GM18505 (cell line): ENCODE data around the gene ULK3.

ENCODE experiments used
- ATAC-seq: cut with Tn5 transposase; IDR thresholded peaks from one replicate; pipeline ENCODE4 v1.9.1; 2021; ENCODE audit not compliant: unreplicated experiment
- POLR2A ChIP-seq: IDR thresholded peaks from 4 replicates; pipeline ENCODE4 v1.6.1; 2011; ENCODE audit warnings: borderline replicate concordance; ENCODE audit not compliant: insufficient read depth, insufficient read length; ENCODE audit errors: extremely low read depth

ULK3 gene

DNA sequence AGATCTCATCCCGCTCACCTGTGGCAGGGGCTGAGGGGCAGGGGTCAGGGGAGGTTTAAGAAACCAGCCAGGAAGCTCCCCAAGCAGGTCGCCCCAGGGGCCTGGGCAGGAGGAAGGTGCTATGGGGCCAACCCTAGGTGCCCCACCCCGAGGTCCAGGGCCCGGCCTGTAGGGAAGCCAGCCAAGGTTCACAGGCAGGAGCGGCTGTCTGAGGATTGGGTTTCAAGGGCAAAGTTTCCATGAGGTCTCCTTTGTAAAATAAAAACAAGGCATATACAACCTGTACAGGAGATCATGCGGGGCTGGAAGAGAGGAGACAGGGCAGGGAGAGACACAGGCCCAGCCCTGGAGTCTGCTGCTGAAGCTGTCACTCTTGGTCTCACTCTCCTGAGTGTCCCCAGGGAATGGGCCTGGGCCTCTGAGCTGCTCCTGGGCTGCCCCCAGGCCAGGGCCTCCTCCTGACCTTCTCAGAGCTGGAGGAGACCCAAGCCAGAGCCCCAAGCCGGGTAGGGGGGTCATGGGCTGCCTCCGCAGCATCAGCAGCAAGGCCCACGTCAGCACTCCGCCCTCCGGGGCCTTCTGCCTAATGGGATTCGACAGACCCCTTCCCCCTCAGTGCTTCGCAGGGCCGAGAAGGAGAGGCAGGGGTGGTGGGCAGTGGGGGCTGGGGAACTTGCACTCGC lies 11.0 kb downstream of the ULK3 start:
- ATAC-seq = no peak

DNA sequence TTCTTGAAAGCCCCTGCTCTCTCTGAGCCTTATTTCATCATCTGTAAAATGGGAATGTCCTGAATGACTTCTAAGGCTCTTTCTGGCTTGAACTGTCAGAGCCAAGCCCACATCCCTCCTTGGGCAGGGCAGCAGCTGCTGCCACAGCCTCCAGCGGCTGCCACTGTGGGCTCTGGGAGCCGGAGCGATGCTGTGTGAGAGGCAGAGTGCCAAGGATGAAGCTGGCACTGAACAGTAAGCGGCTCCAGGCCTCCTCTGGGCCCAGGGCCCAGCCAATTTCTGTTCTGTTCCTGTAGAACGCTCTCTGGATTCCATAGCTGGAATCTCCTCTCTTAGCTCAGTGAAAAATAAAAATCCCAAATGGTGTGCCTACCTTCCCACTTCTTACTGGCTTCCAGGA lies 12.1 kb downstream of the ULK3 start:
- no peak for TF ChIP-seq POLR2A
- no peak for ATAC-seq

More for the DNA sequence above, 11.0 kb downstream of the ULK3 start:
- no peak for TF ChIP-seq POLR2A

DNA sequence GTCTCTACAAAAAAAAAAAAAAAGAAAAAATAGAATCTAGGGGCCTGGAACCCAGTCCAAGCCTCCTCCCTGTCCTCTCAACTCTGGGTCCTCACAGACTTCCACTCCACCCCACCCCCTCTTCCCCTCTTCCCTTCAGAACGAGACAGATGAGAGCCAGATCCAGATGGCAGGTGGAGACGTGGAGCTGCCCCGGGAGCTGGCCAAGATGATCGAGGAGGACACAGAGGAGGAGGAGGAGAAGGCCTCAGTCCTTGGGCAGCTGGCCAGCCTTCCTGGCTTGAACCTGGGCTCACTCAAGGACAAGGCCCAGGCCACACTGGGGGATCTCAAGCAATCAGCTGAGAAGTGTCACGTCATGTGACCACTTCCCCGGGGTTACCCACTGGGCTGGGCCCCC lies 13.0 kb downstream of the ULK3 start:
- no peak for TF ChIP-seq POLR2A
- ATAC-seq = no peak

DNA sequence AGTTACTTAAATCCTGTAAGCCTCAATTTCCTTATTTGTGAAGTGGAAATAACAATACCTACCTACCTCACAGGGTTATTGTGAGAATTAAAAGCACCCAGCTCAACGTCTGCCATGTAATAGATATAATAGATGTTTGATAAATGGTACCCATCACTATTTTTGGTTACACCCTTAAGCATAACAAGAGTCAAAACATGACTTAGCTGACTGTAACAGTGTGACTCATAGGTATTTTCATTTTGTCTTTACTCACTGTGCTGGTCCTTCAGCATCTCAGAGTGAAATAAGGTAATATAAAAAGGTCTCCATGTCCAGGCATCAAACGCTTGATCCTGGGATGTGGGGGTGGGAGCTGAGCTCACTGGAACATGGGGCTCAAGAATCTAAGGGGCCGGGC lies 13.5 kb downstream of the ULK3 start:
- ATAC-seq = no peak
- TF ChIP-seq POLR2A = no peak

DNA sequence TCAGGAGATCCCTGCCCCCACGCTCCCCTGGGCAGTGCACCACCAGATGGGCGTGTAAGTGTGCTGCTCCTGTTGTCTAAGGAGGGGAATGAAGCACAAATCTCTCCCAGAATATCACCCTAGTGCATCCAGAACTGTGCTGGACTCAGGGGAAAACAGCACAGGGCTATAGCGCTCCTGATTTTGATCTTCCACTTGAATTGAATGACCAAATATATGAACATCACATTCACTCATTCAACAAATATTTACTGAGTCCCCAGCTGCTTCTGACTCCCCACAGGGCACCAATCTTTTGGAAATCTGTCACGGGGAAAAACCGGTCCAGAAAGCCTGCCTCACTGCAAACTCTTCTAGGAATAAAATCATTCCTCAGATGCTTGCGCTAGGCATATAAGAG lies 14.1 kb downstream of the ULK3 start:
- no peak for TF ChIP-seq POLR2A

DNA sequence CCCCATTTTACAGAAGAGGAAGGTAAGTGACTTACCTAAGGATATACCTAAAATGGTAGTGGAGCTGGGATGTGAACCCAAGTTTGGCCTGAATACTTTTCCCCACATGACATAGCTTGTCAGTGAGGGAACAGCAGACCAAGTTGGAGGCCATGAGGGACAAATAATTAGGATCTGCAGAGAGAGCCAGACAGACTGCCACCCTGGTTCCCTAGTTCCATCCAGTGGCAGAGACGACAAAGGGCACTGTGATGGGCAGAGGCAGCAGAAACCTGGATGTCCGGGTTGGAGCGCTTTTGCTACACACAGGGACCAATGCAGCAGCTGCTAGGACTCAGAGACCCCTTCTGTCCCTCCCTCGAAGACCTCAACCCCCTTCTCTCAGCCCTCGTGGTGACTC lies 15.3 kb downstream of the ULK3 start:
- ATAC-seq = no peak
- no peak for TF ChIP-seq POLR2A

More for the DNA sequence above, 14.1 kb downstream of the ULK3 start:
- ATAC-seq = no peak

DNA sequence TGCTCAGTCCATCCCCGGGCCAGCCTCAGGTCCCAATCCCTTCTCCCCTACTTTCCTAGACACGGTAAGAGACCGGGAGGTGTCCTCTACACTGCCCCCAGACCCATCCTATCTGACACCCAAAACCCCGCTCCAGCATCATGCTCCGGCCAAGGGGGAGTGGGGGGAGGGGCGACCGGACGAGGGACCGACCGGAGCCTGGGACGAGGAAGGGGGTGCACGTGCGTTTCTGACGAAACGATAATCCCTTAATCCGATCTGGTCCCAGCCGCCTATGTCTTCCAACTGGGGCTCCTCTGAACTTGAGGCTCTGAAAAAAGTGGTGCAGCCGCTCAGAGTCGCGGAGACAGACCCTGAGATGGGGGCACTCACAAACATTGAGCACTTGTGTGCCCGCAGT lies 16.0 kb downstream of the ULK3 start:
- TF ChIP-seq POLR2A = no peak
- no peak for ATAC-seq

DNA sequence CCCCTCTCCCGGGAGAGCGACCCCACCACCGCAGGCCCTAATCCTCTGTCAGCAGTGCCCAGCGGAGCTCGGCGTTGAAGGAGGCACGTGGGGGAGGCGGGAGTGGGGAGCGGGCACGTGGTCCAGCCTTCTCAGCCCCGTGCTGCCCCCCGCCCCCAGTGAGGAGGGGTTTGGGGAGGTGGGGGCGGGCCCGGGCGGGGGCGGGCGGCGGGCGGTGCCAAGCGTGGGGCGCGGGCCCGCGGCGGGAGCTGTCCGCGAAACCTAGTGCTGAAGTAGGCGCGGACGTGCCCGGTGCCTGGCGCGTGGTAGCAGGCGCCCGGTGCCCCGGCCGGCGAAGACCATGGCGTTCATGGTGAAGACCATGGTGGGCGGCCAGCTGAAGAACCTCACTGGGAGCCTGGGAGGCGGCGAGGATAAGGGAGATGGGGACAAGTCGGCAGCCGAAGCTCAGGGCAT lies 16.6 kb downstream of the ULK3 start, which contains the start of gene CPLX3:
Gene CPLX3 (plus strand): TSS at position 264 of the 456 bp plus-strand sequence. CDS start 77 bp downstream, at position 341.
- ATAC-seq = no peak
- TF ChIP-seq POLR2A = no peak

DNA sequence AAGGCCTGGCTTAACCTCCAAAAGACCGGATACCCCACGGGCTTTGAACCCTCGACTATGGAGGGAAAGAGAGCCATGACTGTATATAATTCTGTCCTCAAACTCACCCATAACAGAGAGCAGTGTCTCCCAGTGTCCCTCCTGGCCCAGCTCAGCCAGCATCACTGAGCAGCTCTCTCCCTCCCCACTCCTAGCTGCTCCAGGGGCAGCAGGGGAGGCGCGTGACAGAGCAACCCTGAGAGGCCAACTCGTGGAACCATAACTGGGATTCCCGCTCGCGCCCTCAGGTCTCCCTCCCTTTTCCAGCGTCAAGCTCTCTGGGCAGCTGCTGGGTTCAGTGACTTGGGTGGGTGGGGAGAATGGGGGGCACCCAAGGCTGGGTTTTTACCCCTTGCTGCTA lies 17.1 kb downstream of the ULK3 start:
- ATAC-seq = no peak
- no peak for TF ChIP-seq POLR2A

DNA sequence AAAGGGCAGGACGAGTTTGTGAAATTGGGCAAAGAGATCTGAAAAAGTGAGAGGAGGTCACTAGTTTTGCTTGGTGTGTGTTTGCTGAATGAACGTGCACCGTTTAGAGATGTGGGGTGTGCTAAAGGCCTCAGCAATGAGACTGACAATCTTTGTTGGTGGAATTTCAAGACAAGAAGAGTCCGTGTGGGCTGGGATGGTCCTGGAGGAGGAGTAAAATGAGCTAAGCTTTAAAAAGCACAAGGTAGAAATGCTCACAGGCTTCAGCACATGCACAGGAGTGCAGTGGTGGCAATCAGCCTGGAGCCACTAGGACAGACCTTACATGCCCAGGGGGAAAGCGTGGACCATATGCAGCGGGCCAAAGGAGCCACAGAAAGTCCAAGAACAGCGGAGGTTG lies 18.0 kb downstream of the ULK3 start:
- no peak for ATAC-seq
- no peak for TF ChIP-seq POLR2A

DNA sequence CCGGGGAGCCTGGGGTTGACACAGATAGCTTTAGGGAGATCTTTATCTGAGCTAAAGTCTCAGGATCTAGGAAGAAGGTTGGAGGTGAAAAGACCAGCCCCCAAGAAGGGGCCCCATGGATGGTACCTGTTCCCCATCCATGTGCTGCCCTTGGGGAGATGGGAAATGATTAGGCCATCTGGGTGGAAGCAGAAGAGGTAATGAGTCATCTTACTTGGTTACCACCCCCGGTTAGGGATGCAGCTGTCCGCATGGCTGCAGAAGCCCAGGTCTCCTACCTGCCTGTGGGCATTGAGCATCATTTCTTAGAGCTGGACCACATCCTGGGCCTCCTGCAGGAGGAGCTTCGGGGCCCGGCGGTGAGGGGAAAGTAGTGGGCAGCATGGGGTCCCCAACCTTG lies 19.6 kb downstream of the ULK3 start:
- ATAC-seq = no peak
- no peak for TF ChIP-seq POLR2A

DNA sequence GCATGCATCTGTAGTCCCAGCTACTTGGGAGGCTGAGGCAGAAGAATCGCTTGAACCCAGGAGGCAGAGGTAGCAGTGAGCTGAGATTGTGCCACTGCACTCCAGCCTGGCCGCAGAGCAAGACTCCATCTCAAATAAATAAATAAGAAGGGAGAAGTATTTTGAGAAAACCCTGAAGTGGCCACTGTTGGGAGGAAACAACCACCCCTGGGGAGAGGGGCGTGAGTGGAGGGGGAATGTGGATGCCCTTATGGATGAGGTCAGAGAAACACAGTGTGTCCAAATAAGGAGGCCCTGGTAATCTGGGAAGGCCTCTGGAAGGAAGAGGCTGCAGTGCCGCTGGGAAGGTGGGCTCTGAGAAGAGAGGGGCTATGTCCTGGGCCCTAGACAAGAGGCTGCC lies 20.7 kb downstream of the ULK3 start:
- TF ChIP-seq POLR2A = no peak
- ATAC-seq = no peak

DNA sequence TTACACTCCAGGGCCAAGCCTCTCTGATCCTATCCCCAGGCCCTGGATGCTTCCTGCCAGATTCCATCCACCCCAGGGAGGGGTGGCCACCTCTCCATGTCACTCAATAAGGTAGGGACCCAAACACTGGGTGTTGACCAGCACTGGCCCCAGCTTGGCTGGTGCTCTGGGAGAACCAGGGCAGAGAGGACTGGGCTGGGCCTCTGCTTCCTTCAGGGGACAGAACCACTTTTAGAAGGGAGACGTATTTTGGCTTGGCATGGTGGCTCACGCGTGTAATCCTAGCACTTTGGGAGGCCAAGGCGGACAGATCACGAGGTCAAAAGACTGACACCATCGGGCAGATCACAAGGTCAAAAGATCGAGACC lies 21.2 kb downstream of the ULK3 start:
- no peak for ATAC-seq
- TF ChIP-seq POLR2A = no peak

DNA sequence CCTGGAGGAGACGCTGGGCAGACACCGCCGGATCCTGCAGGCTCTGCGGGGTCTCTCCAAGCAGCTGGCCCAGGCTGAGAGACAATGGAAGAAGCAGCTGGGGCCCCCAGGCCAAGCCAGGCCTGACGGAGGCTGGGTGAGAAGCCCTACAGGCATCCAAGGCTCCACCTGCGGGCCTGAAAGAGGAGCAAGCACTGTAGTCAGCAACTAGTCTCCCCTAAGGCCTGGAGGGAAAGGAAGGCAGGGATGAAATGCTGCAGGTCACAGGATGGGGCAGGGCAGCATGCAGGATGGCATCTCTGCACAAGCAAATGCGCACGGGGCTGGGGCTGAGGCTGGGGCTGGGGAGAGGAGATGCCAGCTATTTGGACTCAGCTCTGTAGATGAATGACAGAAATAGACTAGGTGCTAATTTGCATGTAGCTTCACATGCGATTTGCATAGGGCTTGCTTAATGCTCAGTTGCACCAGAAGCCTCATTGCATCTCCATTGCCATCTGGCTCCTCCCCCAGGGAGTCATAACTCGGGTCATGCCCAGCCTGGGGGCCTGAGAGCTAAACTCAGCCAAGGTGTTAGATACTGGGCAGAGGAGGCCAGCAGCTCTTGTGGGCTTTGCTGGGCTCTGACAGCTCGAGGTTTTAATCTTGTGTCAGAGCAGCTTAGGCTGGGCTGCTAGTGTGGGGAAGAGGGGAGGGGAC lies 21.7 kb downstream of the ULK3 start:
- peak; percentile 37 for TF ChIP-seq POLR2A
- ATAC-seq = peak; percentile 59
